GM06990 (cell line): ENCODE results near the gene MR1.

ENCODE experiments used
- DNase-seq: peaks from one replicate; pipeline ENCODE4 v3.0.0-alpha.2; 2011; ENCODE audit not compliant: insufficient read length; ENCODE audit errors: extremely low read depth
- H3K27me3 ChIP-seq: replicated peaks from 2 replicates; pipeline ENCODE4 v1.6.0; 2011; ENCODE audit warnings: low read length; ENCODE audit not compliant: control insufficient read depth, insufficient read depth
- H3K36me3 ChIP-seq: 2 replicates; pipeline ENCODE4 v1.5.1; 2011; ENCODE audit warnings: low read length; ENCODE audit not compliant: control insufficient read depth, insufficient read depth
- H3K4me3 ChIP-seq: replicated peaks from 2 replicates; pipeline ENCODE4 v1.5.1; 2011; ENCODE audit warnings: low read depth, mild to moderate bottlenecking, control low read depth, low read length
- TF ChIP-seq, protein P1 (sequence below): IDR thresholded peaks from 2 replicates; pipeline ENCODE4 v1.5.1; 2011; ENCODE audit warnings: low read length, control low read depth, mild to moderate bottlenecking, inconsistent platforms; ENCODE audit not compliant: insufficient read depth, poor library complexity, severe bottlenecking

Gene MR1

DNA sequence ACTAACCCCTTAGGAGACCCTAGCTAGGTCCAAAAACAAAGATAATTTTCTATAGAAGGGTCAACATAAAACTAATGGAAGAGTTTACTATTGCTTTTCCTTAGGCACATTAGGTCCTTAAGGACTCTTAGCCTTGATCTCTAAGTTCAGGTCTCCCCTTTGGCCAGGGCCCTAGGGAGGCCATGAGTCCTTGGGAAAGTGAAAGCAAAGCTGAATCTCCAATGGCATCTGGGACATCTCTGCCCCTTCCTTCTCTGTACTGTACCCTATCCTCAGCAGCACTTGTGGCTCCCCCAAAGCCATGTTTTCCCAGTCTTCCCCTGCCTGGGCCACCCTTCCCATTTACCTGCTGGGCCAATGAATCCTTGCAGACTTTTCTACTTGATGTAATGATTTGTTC lies 69.1 kb downstream of the MR1 start:
- TF ChIP-seq, protein P1, sequence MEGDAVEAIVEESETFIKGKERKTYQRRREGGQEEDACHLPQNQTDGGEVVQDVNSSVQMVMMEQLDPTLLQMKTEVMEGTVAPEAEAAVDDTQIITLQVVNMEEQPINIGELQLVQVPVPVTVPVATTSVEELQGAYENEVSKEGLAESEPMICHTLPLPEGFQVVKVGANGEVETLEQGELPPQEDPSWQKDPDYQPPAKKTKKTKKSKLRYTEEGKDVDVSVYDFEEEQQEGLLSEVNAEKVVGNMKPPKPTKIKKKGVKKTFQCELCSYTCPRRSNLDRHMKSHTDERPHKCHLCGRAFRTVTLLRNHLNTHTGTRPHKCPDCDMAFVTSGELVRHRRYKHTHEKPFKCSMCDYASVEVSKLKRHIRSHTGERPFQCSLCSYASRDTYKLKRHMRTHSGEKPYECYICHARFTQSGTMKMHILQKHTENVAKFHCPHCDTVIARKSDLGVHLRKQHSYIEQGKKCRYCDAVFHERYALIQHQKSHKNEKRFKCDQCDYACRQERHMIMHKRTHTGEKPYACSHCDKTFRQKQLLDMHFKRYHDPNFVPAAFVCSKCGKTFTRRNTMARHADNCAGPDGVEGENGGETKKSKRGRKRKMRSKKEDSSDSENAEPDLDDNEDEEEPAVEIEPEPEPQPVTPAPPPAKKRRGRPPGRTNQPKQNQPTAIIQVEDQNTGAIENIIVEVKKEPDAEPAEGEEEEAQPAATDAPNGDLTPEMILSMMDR = no peak
- H3K36me3 ChIP-seq = no peaks in the 10 kb centered on the region
- no peak overlapping the region for H3K4me3 ChIP-seq
- no peak for DNase-seq
- H3K27me3 ChIP-seq = no peaks in the 10 kb centered on the region

DNA sequence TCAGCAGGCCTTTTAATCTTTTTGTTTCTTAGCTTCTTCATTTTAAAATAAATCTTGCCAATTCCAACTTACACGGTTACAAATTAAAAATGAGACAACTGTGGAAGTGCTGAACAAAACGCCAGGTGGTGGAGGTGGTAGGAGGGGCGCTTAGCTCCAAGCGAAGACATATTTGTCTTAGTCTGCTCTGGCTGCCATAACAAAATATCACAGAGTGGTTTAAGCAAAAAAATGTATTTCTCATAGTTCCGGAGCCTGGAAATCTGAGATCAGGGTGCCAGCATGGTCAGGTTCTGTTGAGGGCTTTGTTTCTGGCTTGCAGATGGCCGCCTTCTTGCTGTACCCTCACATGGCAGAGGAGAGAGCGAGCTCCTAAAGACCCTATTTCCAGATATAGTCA lies 69.6 kb downstream of the MR1 start:
- H3K36me3 ChIP-seq = no peaks in the 10 kb centered on the region
- DNase-seq = no peak
- TF ChIP-seq, protein P1 = no peak
- no peak overlapping the region; the same call in 1 of the 2 replicates for H3K4me3 ChIP-seq
- no peaks in the 10 kb centered on the region for H3K27me3 ChIP-seq

DNA sequence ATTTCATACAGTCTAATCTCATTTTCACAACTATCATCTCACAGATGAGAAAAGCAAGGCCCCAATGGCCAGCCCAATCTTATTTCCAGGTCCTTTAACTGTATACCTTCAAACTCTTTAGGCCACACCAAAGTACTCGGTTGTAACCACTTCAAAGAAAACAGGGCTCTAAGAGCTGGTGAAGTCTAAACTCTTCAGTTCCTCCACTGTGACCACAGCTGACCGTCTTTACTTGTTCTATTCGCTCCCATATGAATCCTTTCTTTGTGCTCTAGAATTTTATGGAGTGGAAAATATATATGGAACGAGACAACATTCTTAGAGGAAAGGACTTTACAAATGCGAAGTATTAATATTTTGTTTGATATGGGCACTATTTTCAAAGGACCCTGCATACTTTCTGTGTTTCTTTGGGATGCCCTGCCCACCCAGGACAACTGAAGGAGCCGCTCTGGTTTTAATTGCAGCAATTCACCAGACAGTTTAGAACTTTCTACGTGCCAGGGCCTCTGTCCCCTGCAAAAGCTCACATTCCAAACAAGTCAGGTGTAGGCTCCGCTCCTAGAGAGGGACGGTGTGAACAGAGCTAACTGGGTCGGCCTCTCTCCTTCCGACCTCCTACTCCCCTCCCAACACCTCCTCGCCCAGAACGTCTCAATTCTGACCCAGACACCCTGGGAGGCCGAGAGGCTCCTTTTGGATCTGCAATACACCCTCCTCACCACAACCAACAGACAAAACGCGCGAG lies 70.4 kb downstream of the MR1 start:
- Histone ChIP-seq H3K4me3 (peak overlapping the region; percentile 82), H3K36me3 (no peaks in the 10 kb centered on the region), H3K27me3 (no peaks in the 10 kb centered on the region)
- DNase-seq = no peak
- TF ChIP-seq, protein P1 = no peak

DNA sequence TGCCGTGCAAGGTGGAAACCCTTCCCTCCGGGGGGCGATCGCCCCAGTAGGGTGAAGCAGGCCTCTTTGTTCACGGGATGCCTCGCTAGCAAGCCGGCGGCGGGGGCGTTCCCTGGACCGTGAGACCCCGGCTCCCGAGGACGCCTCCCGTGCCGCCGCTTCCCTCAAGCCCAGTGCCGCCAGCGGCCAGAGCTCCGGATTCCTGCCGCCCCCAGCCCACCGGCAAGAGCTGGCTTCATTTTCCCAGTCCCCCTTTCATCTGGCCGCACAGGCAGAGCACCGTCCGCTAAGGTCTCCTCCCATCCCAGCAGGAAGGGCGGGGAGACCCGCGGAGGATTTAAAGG lies 71.0 kb downstream of the MR1 start:
- H3K36me3 ChIP-seq = no peaks in the 10 kb centered on the region
- no peak for DNase-seq
- TF ChIP-seq, protein P1 = peak; percentile 9
- H3K27me3 ChIP-seq = no peaks in the 10 kb centered on the region
- peak overlapping the region; percentile 82 for H3K4me3 ChIP-seq

DNA sequence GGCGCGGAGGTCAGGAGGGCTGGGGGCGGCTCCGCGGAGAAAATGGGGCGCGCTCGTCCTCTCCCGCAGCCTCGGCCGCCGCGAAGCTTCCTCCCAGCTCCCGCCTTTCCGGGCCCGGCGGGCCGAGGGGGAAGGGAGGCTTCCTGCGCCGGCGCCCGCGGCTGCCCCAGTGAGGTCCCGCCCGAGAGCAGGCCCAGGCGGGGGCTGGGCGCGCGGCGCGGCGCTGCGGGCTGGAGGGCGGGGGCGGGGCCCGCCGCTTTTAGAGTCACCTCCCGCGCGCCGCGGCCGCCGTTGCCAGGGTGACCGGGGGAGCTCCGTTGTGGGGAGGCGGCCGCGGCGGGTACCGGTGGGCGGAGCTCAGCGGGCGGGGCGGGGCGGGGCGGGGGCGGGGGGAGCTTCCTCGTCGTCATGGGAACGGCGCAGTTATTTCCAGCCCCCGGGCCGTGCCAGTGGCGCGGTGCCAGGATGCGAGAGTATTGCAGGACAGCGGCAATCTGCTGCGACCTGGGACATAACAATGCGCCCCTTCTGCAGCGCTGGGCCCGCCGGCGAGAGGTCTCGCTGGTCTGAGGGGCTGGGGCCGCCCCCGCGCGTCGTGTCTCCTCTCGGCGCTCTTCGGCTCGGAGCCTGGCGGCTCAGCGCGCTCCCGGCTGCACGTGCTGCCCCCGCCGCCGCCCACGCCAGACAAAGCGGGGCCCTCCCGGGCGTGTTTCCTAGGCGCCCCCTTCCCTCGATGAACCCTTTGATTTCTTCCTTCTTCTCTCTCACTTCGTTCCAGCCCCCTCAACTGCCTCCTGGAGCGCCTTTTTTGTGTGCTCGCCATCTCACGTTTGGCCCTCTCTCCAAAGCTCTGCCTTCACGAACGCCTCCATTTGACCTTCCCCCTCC lies 71.6 kb downstream of the MR1 start:
- DNase-seq = peak; percentile 93
- TF ChIP-seq, protein P1 = no peak
- Histone ChIP-seq H3K27me3 (no peaks in the 10 kb centered on the region), H3K36me3 (no peaks in the 10 kb centered on the region), H3K4me3 (peak overlapping the region; percentile 82)
